Activated gamma-delta T cell treated with anti-CD3 and anti-CD28 coated beads, Interleukin-2, amount 50 U/mL, for 16 hours (primary cell): ENCODE data around the gene RBMS1.
"Not testable (repeated sequence)": the region's sequence is repeated elsewhere in the genome, so short reads cannot be mapped to it uniquely, and the experiment has no call there.

Source experiments
- DNase-seq: peaks from one replicate; pipeline ENCODE4 v3.0.0-alpha.2; 2020; ENCODE audit warnings: low read depth

Gene RBMS1

DNA sequence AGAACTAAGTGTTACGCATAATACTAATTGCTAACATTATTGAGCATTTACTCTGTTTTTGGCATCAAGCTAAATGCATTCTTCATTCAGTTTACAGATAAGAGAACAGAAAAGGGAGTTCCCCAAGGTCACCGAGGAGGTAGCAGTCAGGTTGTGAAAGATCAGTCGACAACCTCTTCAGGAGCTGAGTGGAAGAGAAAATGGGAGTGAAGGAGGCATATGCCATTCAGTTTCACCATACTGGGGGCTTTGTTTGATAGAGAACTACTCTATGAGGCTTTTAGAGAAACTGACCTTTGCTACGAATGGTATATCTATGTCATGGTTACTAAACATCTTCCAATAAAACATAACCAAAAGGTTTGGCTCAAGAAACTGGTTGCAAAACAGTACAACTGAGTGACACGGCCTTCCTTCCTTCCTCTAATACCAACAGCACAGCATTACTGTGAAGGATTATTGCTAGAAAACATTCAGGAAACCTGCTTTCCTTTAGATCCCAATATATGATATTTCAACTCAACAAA is 112.1 kb downstream of the RBMS1 start:
- no peak for DNase-seq

DNA sequence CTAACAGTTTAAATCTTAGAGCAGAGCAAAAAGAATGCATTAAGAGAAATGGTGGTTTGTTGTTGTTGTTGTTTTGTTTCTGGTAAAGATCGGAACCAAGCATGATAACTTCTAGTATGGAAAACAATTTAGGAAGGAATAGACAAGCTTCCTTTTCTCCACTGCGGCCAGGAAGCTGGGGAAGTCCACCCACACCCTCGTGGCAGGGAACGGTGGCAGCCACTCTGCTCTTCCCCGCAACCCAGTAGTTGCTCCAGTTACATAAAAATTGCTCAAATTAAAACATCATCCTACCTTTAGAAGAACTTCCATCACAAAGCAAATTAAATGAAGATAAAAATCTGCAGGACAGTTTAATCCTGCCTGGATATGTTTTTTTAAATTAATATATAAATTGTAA is 113.0 kb downstream of the RBMS1 start:
- DNase-seq, result no peak

DNA sequence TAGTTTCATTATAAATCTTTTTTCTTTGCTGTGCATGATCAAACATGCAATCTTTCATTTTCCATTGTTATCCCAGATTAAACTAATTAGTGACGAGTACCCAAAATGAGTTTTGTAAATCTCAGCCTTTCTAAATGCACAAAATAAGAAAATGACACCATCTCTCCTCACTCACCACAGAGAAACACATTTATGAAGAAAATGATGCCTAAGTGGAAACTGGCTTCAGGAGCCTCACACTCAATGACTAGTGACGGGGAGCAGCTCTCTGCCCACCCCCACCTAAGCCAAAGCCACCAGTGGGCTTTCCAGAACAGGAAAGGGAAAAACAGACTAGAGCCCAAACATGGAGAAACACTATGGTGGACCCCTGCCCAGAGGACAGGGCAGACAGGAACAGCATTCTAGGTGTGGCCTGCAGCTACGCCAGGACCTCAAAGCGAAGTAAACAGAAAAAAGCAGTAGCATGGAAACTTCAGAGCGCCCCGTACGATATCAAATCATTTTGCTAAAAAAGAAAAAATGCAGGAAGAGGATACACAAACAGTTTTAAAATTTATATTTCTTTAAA is 113.5 kb downstream of the RBMS1 start:
- no peak for DNase-seq

DNA sequence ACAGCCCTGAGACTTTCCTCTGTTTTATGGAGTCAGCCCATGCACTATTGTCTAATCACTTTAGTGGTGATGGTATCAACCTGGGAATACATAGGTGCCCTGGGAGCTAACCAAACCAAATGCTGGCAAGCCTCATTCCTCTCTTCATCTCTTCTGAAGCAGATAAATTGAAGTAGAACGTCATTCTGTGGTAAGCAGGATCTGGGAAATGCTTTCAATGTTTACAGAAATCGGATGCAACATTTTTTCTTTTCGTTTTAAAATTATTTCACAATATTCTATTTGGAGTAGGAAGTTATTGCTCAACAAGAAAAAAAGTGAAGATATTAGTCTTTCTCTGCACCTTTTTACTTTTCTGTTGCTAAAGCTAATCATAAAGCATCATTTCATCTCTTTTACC is 114.2 kb downstream of the RBMS1 start:
- no peak for DNase-seq

DNA sequence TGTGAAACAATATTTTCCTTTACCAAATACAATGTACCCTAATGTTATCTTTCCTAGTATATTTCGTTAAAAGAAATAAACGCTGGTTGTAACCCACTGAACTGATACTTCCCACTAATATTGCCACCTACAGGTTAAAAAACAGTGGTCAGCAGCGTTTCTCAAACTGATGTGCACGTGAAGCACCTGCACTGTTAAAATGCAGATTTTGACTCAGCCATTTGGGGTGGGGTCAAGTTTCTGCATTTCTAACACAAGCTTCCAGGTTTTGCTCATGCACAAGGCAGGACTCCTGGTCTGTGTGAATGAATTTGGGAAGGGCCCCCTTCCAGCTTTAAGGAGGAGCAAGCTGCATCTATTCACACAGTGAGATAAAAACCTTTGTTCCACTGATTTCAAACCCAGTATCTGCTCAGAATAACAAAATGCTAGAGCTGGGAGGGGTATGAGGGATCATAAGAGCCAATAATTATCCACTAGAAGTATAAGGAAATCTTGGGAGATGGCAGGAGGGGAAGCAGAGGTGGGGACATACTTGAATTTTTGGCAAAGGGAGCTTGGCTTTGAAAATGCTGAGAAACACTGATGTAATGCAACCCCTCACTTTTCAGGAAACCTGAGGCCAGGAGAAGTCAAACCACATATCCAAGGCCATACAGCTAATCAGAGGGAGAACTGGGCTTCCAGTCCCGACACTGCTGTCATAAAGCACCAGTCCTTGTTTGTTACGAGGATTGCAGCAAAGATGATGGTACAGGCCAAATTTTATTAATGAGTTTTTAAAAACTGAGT is 116.2 kb downstream of the RBMS1 start:
- DNase-seq, result no peak

DNA sequence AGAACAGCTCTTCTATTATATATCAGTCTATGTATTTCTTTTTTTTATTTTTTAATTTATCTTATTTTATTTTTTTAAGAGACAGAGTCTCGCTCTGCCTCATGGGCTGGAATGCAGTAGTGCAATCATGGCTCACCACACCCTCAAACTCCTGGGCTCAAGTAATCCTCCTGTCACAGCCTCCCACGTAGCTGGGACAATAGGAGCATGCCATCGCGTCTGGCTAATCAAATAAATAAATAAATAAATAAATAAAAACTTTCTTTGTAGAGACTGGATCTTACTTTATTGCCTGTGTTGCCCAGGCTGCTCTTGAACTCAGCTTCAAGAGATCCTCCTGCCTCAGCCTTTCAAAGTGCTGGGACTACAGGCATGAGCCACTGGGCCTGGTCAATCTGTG is 117.0 kb downstream of the RBMS1 start:
- DNase-seq, result no peak

DNA sequence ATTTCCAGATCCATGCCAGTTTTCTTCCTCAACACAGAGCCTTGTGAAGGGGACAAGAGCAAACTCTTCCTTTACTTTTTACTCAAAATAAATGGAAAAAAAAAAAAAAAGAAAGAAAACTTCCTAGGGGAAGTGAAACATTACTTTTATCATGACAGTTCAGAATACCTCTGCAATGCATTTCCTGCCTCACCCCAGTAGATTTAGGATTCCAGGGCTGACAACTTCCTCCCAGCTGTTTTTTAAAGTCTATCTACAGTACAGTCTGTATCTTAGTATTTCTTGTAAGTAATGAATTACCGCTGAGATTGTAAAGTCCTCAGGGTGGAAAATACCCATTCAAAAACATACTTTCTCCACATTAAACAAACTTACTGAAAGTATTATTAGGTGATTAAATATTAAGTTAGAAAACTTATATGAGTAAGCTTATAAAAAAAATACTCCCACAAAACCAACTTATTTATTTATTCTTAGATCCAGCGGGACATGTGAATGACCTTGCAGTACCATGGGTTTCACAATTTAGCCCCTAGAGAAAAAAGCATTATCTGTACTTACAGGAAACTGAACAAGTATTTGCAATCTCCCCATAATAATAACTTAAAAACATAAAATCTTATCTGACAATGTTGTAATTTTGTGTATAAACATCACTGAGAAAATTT is 117.7 kb downstream of the RBMS1 start:
- DNase-seq, result no peak

DNA sequence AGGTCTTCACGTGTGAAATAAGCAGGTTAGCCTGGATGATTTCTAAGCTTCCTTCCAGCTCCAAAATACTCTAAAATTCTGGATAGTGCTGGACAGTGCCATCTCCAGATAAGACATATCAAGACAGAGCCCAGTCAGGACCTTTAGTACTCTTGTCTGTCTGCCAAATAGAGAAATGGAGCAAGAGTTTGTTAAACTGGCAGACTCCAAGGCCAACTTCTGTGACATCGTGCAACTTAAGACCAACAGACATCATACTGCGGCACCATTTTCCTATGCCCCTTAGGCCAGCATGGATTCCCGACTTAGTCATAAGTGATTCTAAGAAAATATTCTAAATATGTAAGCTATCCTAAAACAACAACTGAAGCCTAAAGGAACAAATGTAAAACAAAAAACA is 118.6 kb downstream of the RBMS1 start:
- no peak for DNase-seq

DNA sequence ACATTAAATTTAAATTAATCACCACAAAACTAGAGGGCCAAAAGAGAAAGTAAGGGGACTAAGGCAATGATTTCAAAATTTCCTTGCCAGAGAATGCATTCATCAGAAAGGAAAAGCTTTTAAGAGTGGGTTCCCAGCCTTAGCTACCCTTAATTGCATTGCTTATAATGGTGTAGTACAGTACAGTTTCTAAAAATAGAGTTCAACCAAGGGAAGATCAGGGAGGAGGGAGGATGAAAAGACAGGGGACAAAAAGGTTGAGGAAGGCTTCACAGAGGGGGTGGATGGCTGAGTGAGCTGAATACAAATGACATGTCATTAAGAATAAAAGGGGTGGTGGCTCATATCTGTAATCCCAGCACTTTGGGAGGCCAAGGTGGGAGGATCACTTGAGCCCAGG is 119.9 kb downstream of the RBMS1 start:
- DNase-seq, result no peak

DNA sequence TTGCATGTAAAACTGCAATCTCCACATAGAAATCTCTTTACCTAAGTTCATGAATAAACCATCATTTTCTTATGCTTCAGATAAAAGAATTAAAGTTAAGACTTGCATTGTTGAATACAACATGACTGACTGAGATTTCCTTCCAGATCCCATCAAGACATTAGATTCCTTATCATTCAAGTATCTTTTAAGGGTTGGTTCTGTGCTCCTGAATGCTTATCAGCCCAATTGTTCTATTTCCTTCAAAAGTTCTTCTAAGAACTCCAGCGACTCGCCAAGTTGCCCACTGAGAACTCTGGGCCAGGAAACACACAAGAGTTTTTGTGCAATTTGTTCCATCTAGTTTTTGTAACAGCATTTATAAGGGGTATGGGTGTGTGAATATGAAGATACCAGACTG is 120.3 kb downstream of the RBMS1 start:
- DNase-seq, result no peak

DNA sequence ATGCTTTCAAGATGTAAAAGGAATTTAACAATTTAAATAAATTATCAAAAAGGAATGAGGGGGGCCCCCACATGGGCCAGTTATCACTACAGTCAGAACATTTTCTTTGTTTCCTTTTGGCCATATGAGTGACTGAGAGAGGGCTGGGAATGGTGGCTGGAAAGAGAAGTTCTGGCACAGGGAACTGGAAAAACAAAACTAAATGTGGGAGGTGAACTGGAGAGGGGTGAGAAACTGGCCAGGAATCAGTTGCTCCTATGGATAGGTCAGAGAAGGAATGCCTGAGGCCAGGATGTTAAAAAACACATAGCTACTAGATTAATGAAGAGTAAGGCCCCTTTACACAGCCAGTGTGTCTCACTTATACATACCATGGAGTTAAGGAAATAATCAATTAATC is 121.0 kb downstream of the RBMS1 start:
- no peak for DNase-seq

DNA sequence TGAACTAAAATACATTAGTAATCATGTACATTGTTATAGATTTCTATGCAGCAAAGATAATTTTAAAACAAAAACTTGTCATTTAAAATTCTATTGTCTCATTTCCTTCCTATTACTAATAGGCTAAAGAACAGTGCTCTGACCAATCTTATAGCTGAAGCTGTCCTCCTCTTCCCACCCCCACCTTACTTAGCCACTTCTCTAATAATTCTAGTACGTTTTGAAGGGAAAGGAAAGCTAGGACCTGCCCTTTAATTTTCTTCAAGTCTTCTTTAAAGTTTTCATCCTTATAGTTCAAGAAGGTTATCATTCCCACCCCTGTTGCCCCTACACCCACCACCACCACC is 121.6 kb downstream of the RBMS1 start:
- DNase-seq, result no peak

DNA sequence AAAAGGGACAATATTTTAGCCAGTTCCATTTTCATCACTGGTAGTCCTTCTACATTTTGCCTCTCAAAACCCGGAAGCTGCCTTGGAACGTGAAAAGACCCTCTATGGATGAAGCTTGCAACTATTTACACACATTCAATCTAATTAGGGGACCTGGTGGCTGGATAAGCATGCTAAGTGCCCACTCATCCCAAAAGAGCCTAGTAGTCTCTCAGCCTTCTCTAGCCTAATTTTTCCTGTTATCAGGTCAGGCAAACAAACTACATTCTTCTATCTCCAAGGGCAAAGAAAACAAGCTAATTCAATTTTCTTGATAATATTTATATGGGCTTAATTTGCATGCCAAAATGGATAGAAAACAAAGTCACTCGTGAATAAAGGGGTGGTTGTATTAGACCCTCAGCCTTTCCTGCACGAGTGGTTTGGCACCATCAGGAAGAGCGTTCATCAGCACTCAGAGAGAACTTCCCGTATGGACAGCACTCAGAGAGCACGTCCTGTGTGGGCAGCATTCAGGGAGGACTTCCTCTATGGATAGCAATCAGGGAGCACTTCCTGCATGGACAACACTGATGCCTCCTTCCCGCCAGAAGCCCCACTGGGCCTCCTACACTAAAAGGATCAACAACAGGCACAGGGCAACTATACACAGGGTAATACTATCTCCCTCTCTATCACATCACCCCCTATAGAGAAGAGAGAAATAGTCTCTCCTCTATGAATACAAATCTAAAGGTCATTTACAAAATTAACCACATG is 122.2 kb downstream of the RBMS1 start:
- DNase-seq, result no peak

DNA sequence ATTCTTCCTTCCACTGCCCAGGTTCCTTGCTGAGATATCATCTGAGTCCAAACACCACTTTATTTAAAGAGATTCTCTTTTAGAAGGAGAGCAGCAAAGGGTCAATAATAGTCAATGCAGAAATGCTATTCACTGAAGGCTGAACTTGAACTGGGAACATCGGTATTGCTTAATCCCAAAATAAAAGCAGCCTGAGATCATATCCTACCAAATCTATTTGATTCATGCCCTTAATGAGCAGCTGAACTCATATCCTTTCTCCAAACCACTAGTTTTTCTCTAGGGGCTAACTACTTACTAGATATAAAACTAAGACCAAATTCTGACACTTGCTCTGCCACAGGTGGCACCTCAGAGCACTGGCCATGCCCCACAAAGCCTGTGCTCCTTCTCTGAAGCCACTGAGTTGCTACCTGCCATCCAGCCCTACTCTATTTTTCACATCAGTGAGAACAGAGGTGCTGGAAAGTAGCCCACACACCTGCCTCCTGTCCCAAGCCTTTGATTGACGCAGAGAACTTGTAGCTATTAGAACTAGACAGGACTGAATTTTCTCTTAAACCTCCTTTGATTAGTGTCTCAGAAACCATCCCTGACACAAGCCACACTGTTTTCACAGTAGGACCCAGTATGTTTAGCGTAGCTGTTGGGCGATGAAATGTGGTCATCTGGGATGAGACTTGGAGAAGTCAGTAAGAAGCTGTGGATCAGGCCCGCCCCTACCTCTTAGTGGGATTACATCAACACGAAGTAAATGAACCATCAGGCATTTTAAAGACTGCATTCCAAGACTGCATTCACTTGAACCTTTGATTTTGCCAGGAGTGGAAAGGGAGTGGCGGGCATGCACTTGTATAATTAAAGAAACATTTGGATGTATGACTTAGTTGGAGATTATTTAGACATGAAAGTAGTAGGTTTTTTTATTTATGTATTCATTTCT is 124.3 kb downstream of the RBMS1 start:
- DNase-seq, result no peak

DNA sequence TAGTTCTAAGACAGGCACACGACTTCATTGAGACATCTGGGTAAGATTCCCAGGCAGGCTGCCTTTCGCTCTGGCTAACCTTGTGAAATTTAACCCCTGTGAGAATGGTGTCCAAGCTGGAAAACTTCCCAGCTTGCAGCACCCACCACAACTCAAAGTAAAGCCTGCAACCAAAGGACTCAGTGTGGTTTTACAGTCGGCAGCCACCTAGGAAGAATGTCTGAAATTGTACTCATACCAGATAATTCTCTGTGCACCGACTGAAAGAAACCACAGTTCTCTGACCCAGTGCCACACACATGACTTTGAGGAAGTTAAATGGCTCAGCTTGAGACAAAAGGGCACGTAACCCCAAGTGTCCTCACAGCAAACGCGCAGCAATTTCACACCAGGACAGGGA is 125.7 kb downstream of the RBMS1 start:
- DNase-seq, result no peak

DNA sequence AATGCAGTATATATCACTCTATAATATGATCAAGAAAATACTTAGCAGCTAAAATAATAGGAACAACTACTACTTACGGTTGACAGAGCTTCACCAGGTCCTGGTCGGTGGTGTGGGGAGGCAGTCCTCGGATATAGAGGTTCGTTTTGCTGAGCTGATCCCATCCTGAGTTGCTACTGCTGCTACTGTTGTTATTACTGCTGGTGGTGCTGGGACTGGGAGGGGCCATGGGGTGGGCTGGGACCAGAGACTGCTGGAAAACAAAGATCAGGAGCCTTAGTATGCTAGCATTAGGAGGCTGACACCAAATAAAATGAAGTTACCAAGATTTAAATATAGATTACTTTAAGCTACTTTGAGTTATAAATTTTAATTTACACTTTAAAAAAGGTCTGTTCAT is 126.5 kb downstream of the RBMS1 start:
- not testable (repeated sequence) for DNase-seq

DNA sequence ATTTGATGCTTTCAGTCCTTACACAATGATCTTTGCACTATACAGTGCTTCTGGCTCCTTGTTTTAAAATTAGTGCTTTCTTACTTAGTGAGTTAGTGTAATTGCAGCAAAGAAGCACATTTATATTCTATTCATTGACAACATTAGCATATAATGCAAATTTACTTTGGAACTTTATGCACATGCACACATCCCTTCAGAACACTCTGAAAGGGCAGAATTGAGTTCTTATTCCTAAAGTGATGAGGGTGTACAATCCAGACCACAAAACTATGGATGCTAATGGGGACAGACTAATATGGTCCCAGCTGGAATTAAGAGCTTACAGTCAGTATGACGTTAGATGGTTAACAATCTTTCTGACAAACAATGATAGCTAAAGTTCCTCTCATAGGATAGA is 127.1 kb downstream of the RBMS1 start:
- no peak for DNase-seq

DNA sequence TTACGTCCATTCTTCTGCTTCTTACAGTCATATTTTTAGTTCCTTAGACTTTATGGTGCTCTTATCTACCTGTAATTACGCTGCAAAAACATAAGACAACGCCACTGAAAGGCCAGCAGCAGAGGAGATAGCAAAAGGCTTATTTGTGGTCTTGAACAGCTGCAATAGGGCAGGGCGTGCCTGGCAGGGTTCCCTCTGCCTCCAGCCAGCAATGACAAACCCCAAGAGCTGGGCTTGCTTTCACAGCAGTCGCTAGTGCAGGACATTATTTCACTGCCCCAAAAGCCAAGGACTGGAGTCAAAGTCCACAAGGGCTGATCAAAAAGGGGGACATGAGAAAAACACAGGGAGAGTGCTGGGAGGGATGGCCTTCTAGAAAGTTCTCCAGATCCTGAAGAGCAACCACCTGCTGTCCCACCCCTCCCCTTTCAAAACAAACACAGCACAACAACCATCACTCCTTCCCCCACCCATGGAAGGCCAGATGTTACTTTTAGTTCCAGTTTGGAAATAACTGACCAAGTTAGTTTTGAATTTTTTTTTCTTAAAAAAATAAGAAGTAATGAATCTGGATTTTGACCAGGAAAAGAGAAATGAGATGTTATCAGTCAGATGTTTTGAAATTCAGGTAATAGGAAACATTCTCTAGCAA is 127.8 kb downstream of the RBMS1 start:
- no peak for DNase-seq

DNA sequence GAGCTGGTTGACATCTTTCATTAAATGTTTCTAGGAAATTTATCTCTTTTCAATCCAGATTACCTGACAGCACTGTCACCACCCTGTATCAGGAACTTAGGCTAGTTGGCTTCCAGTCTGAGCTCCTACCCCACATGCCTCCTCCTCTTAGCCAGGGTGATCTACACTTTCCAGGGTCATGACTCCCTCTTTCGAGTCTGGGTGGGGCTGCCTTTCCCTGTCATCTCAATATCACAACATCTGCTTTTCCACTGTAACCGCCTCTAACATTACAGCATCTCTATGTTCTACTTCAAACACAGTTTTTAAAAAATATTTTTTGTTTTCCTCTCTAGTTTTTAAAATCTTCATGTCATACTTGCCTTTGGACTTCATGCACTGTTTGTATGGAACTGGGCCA is 129.2 kb downstream of the RBMS1 start:
- no peak for DNase-seq

DNA sequence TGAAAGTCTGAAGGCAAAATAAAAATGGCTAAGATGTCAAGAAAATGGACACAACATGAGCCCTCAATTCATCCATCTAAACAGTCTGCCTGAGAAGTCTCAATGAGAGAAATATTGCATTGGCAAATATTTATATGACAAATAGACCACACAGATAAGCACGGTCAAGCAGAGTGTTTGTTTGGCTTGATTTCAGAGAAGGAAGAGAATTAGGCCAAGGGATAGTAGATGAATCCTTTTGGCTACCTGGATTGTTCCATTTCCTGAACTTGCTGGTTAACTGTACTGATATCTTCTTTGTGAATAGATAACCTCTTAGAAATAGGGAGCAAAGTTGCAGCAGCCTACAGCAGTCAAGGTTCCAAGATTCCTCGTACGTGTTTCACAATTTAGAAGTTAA is 129.6 kb downstream of the RBMS1 start:
- no peak for DNase-seq

DNA sequence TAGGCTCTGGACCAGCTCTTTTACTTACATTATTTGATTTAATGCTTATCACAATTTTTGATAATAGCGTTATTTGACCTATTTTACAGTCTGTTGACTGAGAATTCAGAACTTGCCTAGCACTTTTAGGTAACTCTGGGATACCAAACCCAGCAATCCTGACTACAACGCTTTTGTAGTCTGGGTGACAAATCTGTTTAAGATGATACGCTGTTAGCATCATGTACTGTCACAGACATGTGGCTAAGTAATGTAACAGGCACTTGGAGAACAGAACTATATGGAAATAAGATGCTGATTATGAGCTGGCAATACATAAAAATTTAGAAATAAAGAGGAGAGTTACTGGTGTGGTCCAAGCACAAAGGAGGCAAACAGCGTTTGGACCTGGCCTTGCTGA is 130.6 kb downstream of the RBMS1 start:
- DNase-seq, result no peak
